GM23338 (cell line): Measurements from ENCODE around the gene REG4. TPM values are rescaled to one million over a fixed set of nuclear protein-coding genes. Genes with fewer than 3 reads are reported as not detected.

Source experiments
- ATAC-seq: fragments of 200-7000 bp; cut with Tn5 transposase; 3 replicates; pipeline ENCODE4 v1.9.1; 2020
- DNase-seq: peaks from one replicate; pipeline ENCODE4 v3.0.0-alpha.2; 2015; ENCODE audit warnings: low spot score
- H2AFZ ChIP-seq: fragments of 200-600 bp; sonication (generic); 2 replicates; pipeline ENCODE4 v1.8.0; 2016; ENCODE audit warnings: antibody characterized with exemption, mild to moderate bottlenecking, moderate library complexity
- H3F3A ChIP-seq: fragments of 200-600 bp; sonication (generic); replicated peaks from 2 replicates; pipeline ENCODE4 v1.8.0; 2017; ENCODE audit warnings: antibody characterized with exemption, mixed run types, low read depth
- H3K27ac ChIP-seq: fragments of 200-600 bp; sonication (generic); 2 replicates; pipeline ENCODE4 v1.6.1; 2016; ENCODE audit warnings: low read depth
- H3K27me3 ChIP-seq: fragments of 200-600 bp; sonication (generic); 2 replicates; pipeline ENCODE4 v1.8.0; 2016; ENCODE audit warnings: mild to moderate bottlenecking, mixed run types, moderate library complexity; ENCODE audit not compliant: insufficient read depth
- H3K36me3 ChIP-seq: fragments of 200-600 bp; sonication (generic); 2 replicates; pipeline ENCODE4 v1.8.0; 2016; ENCODE audit warnings: mild to moderate bottlenecking; ENCODE audit not compliant: insufficient read depth
- H3K4me1 ChIP-seq: fragments of 200-600 bp; sonication (generic); 2 replicates; pipeline ENCODE4 v1.8.0; 2016; ENCODE audit warnings: mild to moderate bottlenecking, moderate library complexity; ENCODE audit not compliant: insufficient read depth
- H3K4me2 ChIP-seq: fragments of 200-600 bp; sonication (generic); 2 replicates; pipeline ENCODE4 v1.7.1; 2017; ENCODE audit warnings: mixed run types
- H3K4me3 ChIP-seq: fragments of 200-600 bp; sonication (generic); 2 replicates; pipeline ENCODE4 v1.6.1; 2016; ENCODE audit warnings: mixed run types
- H3K79me2 ChIP-seq: fragments of 200-600 bp; sonication (generic); replicated peaks from 2 replicates; pipeline ENCODE4 v1.8.0; 2017; ENCODE audit warnings: mild to moderate bottlenecking; ENCODE audit not compliant: insufficient read depth
- H3K9me2 ChIP-seq: fragments of 200-600 bp; sonication (generic); 2 replicates; pipeline ENCODE4 v1.8.0; 2017; ENCODE audit not compliant: insufficient read depth
- H4K20me1 ChIP-seq: fragments of 200-600 bp; sonication (generic); replicated peaks from 2 replicates; pipeline ENCODE4 v1.8.0; 2017; ENCODE audit warnings: mild to moderate bottlenecking; ENCODE audit not compliant: insufficient read depth
- H3K27ac Mint-ChIP-seq: 2 replicates; pipeline ENCODE4 v1.8.0; 2020; ENCODE audit warnings: inconsistent platforms, mild to moderate bottlenecking, moderate library complexity, mixed read lengths
- H3K27me3 Mint-ChIP-seq: 3 replicates; pipeline ENCODE4 v1.8.0; 2022; ENCODE audit warnings: low read depth, mild to moderate bottlenecking, moderate library complexity, mixed read lengths, inconsistent platforms; ENCODE audit not compliant: insufficient read depth, poor library complexity
- H3K36me3 Mint-ChIP-seq: 3 replicates; pipeline ENCODE4 v1.8.0; 2021; ENCODE audit warnings: low read depth, mild to moderate bottlenecking, inconsistent platforms, moderate library complexity, mixed read lengths
- H3K4me1 Mint-ChIP-seq: 3 replicates; pipeline ENCODE4 v1.8.0; 2020; ENCODE audit warnings: mild to moderate bottlenecking, inconsistent platforms, mixed read lengths
- H3K4me3 Mint-ChIP-seq: 3 replicates; pipeline ENCODE4 v1.8.0; 2021; ENCODE audit warnings: moderate library complexity, mild to moderate bottlenecking, inconsistent platforms, mixed read lengths
- H3K9me3 Mint-ChIP-seq: 3 replicates; pipeline ENCODE4 v1.8.0; 2020; ENCODE audit warnings: moderate library complexity, mild to moderate bottlenecking, inconsistent platforms, mixed read lengths
- CREB1 ChIP-seq: fragments of 250-450 bp; sonication (Bioruptor Pico); IDR thresholded peaks from 2 replicates; pipeline ENCODE4 v1.5.0; 2020; ENCODE audit warnings: low read depth, mild to moderate bottlenecking, moderate library complexity
- EZH2phosphoT487 ChIP-seq: fragments of 200-600 bp; sonication (generic); IDR thresholded peaks from one replicate; pipeline ENCODE4 v1.8.1; 2018; ENCODE audit warnings: antibody characterized with exemption; ENCODE audit not compliant: unreplicated experiment
- JUNB ChIP-seq: IDR thresholded peaks from one replicate; pipeline ENCODE4 v1.6.1; 2016; ENCODE audit warnings: antibody characterized with exemption; ENCODE audit not compliant: unreplicated experiment
- POLR2AphosphoS5 ChIP-seq: IDR thresholded peaks from 2 replicates; pipeline ENCODE4 v1.6.1; 2016; ENCODE audit warnings: antibody characterized with exemption, low read depth
- STAT1 ChIP-seq: IDR thresholded peaks from one replicate; pipeline ENCODE4 v1.6.1; 2016; ENCODE audit warnings: antibody characterized with exemption; ENCODE audit not compliant: unreplicated experiment
- ZNF114 ChIP-seq: fragments of 250-450 bp; sonication (Bioruptor Pico); IDR thresholded peaks from 2 replicates; pipeline ENCODE4 v1.5.0; 2020; ENCODE audit warnings: mild to moderate bottlenecking, moderate library complexity
- ZNF331 ChIP-seq: fragments of 250-450 bp; sonication (Bioruptor Pico); IDR thresholded peaks from 2 replicates; pipeline ENCODE4 v1.5.0; 2020; ENCODE audit warnings: low read depth, mild to moderate bottlenecking, moderate library complexity
- polyA plus RNA-seq: library from polyadenylated mRNA; unstranded; fragments of >200 nt; fragmentation: Nextera tagmentation; extraction: Ambion mirVana; gene quantifications from 2 replicates; pipeline ENCODE4 v1.2.1, GENCODE V29; 2016
- total RNA-seq: library from RNA; depleted of rRNA; stranded (reverse); fragments of >200 nt; shearing (Covaris generic); gene quantifications from 2 replicates; pipeline ENCODE4 v1.2.3, GENCODE V29; 2014
- TF ChIP-seq, protein P1 (sequence below): IDR thresholded peaks from 2 replicates; pipeline ENCODE4 v1.6.1; 2016; ENCODE audit warnings: antibody characterized with exemption
- TF ChIP-seq, protein P2 (sequence below): fragments of 250-450 bp; sonication (Bioruptor Pico); IDR thresholded peaks from 2 replicates; pipeline ENCODE4 v1.5.0; 2020; ENCODE audit warnings: mild to moderate bottlenecking, moderate library complexity
- TF ChIP-seq, protein P3 (sequence below), 2 experiments: fragments of 200-600 bp in 1 of 2; sonication (generic) in 1 of 2; conservative IDR thresholded peaks; 2 replicates each; pipeline versions ENCODE4 v1.5.1 to v1.6.1; 2016 to 2017; ENCODE audit warnings: antibody characterized with exemption in 2 of 2, low read depth in 2 of 2, mild to moderate bottlenecking in 2 of 2, moderate library complexity in 1 of 2

REG4 gene
- total and polyA plus RNA-seq, 2 experiments from 2014 or later: not detected

DNA sequence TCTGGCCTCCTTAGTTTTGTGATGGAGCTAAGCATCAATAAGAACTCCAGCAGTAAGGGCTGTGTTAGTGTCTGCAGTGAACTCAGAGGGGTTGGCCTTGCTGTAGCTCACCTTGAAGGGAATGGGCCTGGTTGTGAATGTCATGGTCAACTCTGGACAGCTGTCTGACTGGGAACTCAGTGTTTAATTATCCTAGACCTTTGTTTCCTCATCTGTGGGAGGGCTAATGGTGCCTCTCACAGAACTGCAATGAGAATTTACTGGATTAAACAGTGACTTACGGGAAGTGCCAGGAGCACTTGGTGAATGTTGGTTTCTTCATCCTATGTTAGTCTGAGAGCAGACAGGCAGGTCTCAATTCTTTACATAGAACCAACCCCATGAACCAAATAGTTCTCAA, 66.2 kb downstream of the REG4 start:
- Mint-ChIP-seq H3K36me3 (peaks cover 50% of the 10 kb centered on the region), H3K27ac (no peak overlapping the region), H3K27me3 (peaks cover 16% of the 10 kb centered on the region), H3K9me3 (no peaks in the 10 kb centered on the region), H3K4me1 (peaks cover 44% of the 10 kb centered on the region), H3K4me3 (no peak overlapping the region)
- no peaks in the 10 kb centered on the region for H3K79me2 ChIP-seq
- H4K20me1 ChIP-seq: peaks cover 3% of the 10 kb centered on the region
- 0 out of 2 replicates have a peak overlapping the region, but pooled peaks have one; percentile 4 for H3K27ac ChIP-seq
- peaks cover 10% of the 10 kb centered on the region for H3K36me3 ChIP-seq
- H3K27me3 ChIP-seq: no peaks in the 10 kb centered on the region
- DNase-seq: no peak
- peaks cover 23% of the 10 kb centered on the region for H3K4me1 ChIP-seq
- ATAC-seq: no peak
- H2AFZ ChIP-seq: no peak overlapping the region
- H3K9me2 ChIP-seq: no peaks in the 10 kb centered on the region
- TF ChIP-seq, protein P1, sequence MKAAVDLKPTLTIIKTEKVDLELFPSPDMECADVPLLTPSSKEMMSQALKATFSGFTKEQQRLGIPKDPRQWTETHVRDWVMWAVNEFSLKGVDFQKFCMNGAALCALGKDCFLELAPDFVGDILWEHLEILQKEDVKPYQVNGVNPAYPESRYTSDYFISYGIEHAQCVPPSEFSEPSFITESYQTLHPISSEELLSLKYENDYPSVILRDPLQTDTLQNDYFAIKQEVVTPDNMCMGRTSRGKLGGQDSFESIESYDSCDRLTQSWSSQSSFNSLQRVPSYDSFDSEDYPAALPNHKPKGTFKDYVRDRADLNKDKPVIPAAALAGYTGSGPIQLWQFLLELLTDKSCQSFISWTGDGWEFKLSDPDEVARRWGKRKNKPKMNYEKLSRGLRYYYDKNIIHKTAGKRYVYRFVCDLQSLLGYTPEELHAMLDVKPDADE: no peak
- TF ChIP-seq ZNF331 (no peak), EZH2phosphoT487 (no peak), ZNF114 (CRISPR knock-in tag) (no peak), CREB1 (CRISPR knock-in tag) (no peak), POLR2AphosphoS5 (no peak), STAT1 (no peak), JUNB (no peak)
- TF ChIP-seq, protein P2, sequence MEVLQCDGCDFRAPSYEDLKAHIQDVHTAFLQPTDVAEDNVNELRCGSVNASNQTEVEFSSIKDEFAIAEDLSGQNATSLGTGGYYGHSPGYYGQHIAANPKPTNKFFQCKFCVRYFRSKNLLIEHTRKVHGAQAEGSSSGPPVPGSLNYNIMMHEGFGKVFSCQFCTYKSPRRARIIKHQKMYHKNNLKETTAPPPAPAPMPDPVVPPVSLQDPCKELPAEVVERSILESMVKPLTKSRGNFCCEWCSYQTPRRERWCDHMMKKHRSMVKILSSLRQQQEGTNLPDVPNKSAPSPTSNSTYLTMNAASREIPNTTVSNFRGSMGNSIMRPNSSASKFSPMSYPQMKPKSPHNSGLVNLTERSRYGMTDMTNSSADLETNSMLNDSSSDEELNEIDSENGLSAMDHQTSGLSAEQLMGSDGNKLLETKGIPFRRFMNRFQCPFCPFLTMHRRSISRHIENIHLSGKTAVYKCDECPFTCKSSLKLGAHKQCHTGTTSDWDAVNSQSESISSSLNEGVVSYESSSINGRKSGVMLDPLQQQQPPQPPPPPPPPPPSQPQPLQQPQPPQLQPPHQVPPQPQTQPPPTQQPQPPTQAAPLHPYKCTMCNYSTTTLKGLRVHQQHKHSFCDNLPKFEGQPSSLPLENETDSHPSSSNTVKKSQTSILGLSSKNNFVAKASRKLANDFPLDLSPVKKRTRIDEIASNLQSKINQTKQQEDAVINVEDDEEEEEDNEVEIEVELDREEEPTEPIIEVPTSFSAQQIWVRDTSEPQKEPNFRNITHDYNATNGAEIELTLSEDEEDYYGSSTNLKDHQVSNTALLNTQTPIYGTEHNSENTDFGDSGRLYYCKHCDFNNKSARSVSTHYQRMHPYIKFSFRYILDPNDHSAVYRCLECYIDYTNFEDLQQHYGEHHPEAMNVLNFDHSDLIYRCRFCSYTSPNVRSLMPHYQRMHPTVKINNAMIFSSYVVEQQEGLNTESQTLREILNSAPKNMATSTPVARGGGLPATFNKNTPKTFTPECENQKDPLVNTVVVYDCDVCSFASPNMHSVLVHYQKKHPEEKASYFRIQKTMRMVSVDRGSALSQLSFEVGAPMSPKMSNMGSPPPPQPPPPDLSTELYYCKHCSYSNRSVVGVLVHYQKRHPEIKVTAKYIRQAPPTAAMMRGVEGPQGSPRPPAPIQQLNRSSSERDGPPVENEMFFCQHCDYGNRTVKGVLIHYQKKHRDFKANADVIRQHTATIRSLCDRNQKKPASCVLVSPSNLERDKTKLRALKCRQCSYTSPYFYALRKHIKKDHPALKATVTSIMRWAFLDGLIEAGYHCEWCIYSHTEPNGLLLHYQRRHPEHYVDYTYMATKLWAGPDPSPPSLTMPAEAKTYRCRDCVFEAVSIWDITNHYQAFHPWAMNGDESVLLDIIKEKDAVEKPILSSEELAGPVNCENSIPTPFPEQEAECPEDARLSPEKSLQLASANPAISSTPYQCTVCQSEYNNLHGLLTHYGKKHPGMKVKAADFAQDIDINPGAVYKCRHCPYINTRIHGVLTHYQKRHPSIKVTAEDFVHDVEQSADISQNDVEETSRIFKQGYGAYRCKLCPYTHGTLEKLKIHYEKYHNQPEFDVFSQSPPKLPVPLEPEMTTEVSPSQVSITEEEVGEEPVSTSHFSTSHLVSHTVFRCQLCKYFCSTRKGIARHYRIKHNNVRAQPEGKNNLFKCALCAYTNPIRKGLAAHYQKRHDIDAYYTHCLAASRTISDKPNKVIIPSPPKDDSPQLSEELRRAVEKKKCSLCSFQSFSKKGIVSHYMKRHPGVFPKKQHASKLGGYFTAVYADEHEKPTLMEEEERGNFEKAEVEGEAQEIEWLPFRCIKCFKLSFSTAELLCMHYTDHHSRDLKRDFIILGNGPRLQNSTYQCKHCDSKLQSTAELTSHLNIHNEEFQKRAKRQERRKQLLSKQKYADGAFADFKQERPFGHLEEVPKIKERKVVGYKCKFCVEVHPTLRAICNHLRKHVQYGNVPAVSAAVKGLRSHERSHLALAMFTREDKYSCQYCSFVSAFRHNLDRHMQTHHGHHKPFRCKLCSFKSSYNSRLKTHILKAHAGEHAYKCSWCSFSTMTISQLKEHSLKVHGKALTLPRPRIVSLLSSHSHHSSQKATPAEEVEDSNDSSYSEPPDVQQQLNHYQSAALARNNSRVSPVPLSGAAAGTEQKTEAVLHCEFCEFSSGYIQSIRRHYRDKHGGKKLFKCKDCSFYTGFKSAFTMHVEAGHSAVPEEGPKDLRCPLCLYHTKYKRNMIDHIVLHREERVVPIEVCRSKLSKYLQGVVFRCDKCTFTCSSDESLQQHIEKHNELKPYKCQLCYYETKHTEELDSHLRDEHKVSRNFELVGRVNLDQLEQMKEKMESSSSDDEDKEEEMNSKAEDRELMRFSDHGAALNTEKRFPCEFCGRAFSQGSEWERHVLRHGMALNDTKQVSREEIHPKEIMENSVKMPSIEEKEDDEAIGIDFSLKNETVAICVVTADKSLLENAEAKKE (CRISPR knock-in tag): no peak
- TF ChIP-seq, protein P3, sequence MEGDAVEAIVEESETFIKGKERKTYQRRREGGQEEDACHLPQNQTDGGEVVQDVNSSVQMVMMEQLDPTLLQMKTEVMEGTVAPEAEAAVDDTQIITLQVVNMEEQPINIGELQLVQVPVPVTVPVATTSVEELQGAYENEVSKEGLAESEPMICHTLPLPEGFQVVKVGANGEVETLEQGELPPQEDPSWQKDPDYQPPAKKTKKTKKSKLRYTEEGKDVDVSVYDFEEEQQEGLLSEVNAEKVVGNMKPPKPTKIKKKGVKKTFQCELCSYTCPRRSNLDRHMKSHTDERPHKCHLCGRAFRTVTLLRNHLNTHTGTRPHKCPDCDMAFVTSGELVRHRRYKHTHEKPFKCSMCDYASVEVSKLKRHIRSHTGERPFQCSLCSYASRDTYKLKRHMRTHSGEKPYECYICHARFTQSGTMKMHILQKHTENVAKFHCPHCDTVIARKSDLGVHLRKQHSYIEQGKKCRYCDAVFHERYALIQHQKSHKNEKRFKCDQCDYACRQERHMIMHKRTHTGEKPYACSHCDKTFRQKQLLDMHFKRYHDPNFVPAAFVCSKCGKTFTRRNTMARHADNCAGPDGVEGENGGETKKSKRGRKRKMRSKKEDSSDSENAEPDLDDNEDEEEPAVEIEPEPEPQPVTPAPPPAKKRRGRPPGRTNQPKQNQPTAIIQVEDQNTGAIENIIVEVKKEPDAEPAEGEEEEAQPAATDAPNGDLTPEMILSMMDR (conservative IDR thresholded peaks at IDR 0.05; ENCODE audit: low read depth in 2 of 2): no peak
- no peak overlapping the region for H3K4me2 ChIP-seq
- no peak overlapping the region for H3K4me3 ChIP-seq
- peaks cover 35% of the 10 kb centered on the region for H3F3A ChIP-seq
